ENCODE data around the gene BORCS5. TPM values are rescaled to one million over a fixed set of nuclear protein-coding genes. Genes with fewer than 3 reads are reported as not detected.

Gene BORCS5
- total and polyA plus RNA-seq, 2 donors (not counting 1 experiment from before 2014, with no cell fraction given): 11.9 to 46.2 TPM

GRCh38 chr12:12474471-12474928 is 117.6 kb downstream of the BORCS5 start:
- Histone ChIP-seq H3K4me3 (ENCODE audit: control extremely low read depth in 1 of 5, extremely low read depth in 1 of 5, insufficient read depth in 1 of 5, low read depth in 2 of 5, low read length in 4 of 5) (no peak overlapping the region), H3K27ac (ENCODE audit: low read length in 2 of 2) (no peak overlapping the region), H3K27me3 (replicated peaks in 1 of 4; ENCODE audit: control extremely low read depth in 1 of 4, control insufficient read depth in 3 of 4, insufficient read depth in 4 of 4, low read length in 3 of 4) (no peaks in the 10 kb centered on the region), H3K79me2 (ENCODE audit: control insufficient read depth, insufficient read depth, low read length) (no peaks in the 10 kb centered on the region), H3K4me2 (replicated peaks; ENCODE audit: low read depth, low read length, poor library complexity, severe bottlenecking) (no peak overlapping the region), H3K36me3 (replicated peaks in 1 of 2; ENCODE audit: control extremely low read depth in 1 of 2, control insufficient read depth in 1 of 2, extremely low read depth in 1 of 2, insufficient read depth in 2 of 2, low read length in 1 of 2) (peaks cover 0 to 12% of the 10 kb centered on the region in 2 experiments), H4K20me1 (ENCODE audit: control insufficient read depth, insufficient read depth, low read length, poor library complexity, severe bottlenecking) (no peaks in the 10 kb centered on the region), H3K9ac (ENCODE audit: low read length) (no peak overlapping the region), H3K4me1 (ENCODE audit: control insufficient read depth in 2 of 2, insufficient read depth in 2 of 2, low read length in 2 of 2) (peaks cover 0 to 6% of the 10 kb centered on the region in 2 donors), H3K9me3 (ENCODE audit: control extremely low read depth in 1 of 3, control insufficient read depth in 2 of 3, insufficient read depth in 1 of 3, low read length in 2 of 3) (no peaks in the 10 kb centered on the region), H2AFZ (ENCODE audit: insufficient read depth, low read depth, low read length, poor library complexity, severe bottlenecking) (no peak overlapping the region)
- Mint-ChIP-seq H3K27me3 (no peaks in the 10 kb centered on the region), H3K9me3 (ENCODE audit: insufficient read depth) (no peaks in the 10 kb centered on the region), H3K4me1 (peaks cover 29% of the 10 kb centered on the region), H3K4me3 (no peak overlapping the region), H3K27ac (peak overlapping the region; percentile 53)
- no peak for ATAC-seq (ENCODE audit: low read depth)
- CTCF ChIA-PET: no interaction called here
- 66% methylated on average over 7 of the region's 8 CpGs for WGBS (ENCODE audit: insufficient coverage)
- POLR2A ChIA-PET: no interaction called here
- no peak for DNase-seq
- intact Hi-C loops (cut with micrococcal nuclease): no loop called here
- no peak for TF ChIP-seq EZH2 (IDR thresholded peaks at IDR 0.05; ENCODE audit: borderline replicate concordance, insufficient read depth, low read depth, low read length, poor library complexity, severe bottlenecking)
- TF ChIP-seq CTCF (IDR thresholded peaks at IDR 0.05): no peak

GRCh38 chr12:12474931-12475795 is 118.3 kb downstream of the BORCS5 start:
- Histone ChIP-seq H2AFZ (ENCODE audit: insufficient read depth, low read depth, low read length, poor library complexity, severe bottlenecking) (no peak overlapping the region), H3K27ac (ENCODE audit: low read length in 2 of 2) (no peak overlapping the region), H3K27me3 (replicated peaks in 1 of 4; ENCODE audit: control extremely low read depth in 1 of 4, control insufficient read depth in 3 of 4, insufficient read depth in 4 of 4, low read length in 3 of 4) (no peaks in the 10 kb centered on the region), H3K4me3 (ENCODE audit: control extremely low read depth in 1 of 5, extremely low read depth in 1 of 5, insufficient read depth in 1 of 5, low read depth in 2 of 5, low read length in 4 of 5) (no peak overlapping the region), H3K4me1 (ENCODE audit: control insufficient read depth in 2 of 2, insufficient read depth in 2 of 2, low read length in 2 of 2) (peaks cover 0 to 6% of the 10 kb centered on the region in 2 donors), H4K20me1 (ENCODE audit: control insufficient read depth, insufficient read depth, low read length, poor library complexity, severe bottlenecking) (no peaks in the 10 kb centered on the region), H3K36me3 (replicated peaks in 1 of 2; ENCODE audit: control extremely low read depth in 1 of 2, control insufficient read depth in 1 of 2, extremely low read depth in 1 of 2, insufficient read depth in 2 of 2, low read length in 1 of 2) (peaks cover 0 to 12% of the 10 kb centered on the region in 2 experiments), H3K79me2 (ENCODE audit: control insufficient read depth, insufficient read depth, low read length) (no peaks in the 10 kb centered on the region), H3K9ac (ENCODE audit: low read length) (no peak overlapping the region), H3K9me3 (ENCODE audit: control extremely low read depth in 1 of 3, control insufficient read depth in 2 of 3, insufficient read depth in 1 of 3, low read length in 2 of 3) (no peaks in the 10 kb centered on the region), H3K4me2 (replicated peaks; ENCODE audit: low read depth, low read length, poor library complexity, severe bottlenecking) (no peak overlapping the region)
- peak overlapping the region; percentile 5 for H3K4me3 Mint-ChIP-seq
- TF ChIP-seq CTCF (IDR thresholded peaks at IDR 0.05) (no peak), EZH2 (IDR thresholded peaks at IDR 0.05; ENCODE audit: borderline replicate concordance, insufficient read depth, low read depth, low read length, poor library complexity, severe bottlenecking) (no peak)
- no peak for DNase-seq
- H3K9me3 Mint-ChIP-seq (ENCODE audit: insufficient read depth): no peaks in the 10 kb centered on the region
- peak overlapping the region; percentile 11 for H3K27ac Mint-ChIP-seq
- WGBS (ENCODE audit: insufficient coverage): 69% methylated on average over 11 of the region's 15 CpGs
- CTCF ChIA-PET: no interaction called here
- intact Hi-C loops (cut with micrococcal nuclease): no loop called here
- peaks cover 27% of the 10 kb centered on the region for H3K4me1 Mint-ChIP-seq
- POLR2A ChIA-PET: no interaction called here
- H3K27me3 Mint-ChIP-seq: no peaks in the 10 kb centered on the region
- no peak for ATAC-seq (ENCODE audit: low read depth)
